HepG2 (cell line): Measurements from ENCODE around the gene GADD45GIP1. TPM values are rescaled to one million over a fixed set of nuclear protein-coding genes. Genes with fewer than 3 reads are reported as not detected.

Source experiments
- AGO2 ChIP-seq: fragments of 200-400 bp; formaldehyde crosslinking; optimal IDR thresholded peaks from 2 replicates; pipeline ENCODE3; 2017; ENCODE audit warnings: mild to moderate bottlenecking, low read depth, low read length, moderate library complexity
- CENPT ChIP-seq: sonication (generic); formaldehyde crosslinking; IDR thresholded peaks from 2 replicates; pipeline ENCODE4 v1.8.0; 2022; ENCODE audit warnings: low read depth, mild to moderate bottlenecking, moderate library complexity, missing genetic modification reagents
- HDAC1 ChIP-seq: sonication (generic); formaldehyde crosslinking; IDR thresholded peaks from 2 replicates; pipeline ENCODE4 v1.5.1; 2020; ENCODE audit warnings: mild to moderate bottlenecking, missing genetic modification reagents
- PHF8 ChIP-seq: sonication (generic); formaldehyde crosslinking; IDR thresholded peaks from 2 replicates; pipeline ENCODE4 v1.5.0; 2020; ENCODE audit warnings: missing genetic modification reagents
- RBM39 ChIP-seq: fragments of 200-400 bp; formaldehyde crosslinking; IDR thresholded peaks from one replicate; pipeline ENCODE4 v1.6.1; 2018; ENCODE audit warnings: antibody characterized with exemption, mild to moderate bottlenecking, low read depth, low read length; ENCODE audit not compliant: poor library complexity, severe bottlenecking
- ZBTB10 ChIP-seq: sonication (generic); formaldehyde crosslinking; IDR thresholded peaks from 2 replicates; pipeline ENCODE4 v1.4.0; 2020; ENCODE audit warnings: missing genetic modification reagents, borderline replicate concordance
- ZNF263 ChIP-seq: sonication (generic); formaldehyde crosslinking; IDR thresholded peaks from 2 replicates; pipeline ENCODE4 v1.4.0; 2020; ENCODE audit warnings: missing genetic modification reagents
- ZNF407 ChIP-seq: sonication (generic); formaldehyde crosslinking; IDR thresholded peaks from one replicate; pipeline ENCODE4 v1.5.1; 2020; ENCODE audit warnings: mild to moderate bottlenecking, missing genetic modification reagents; ENCODE audit errors: not compliant biosample characterization
- ZNF784 ChIP-seq: sonication (generic); formaldehyde crosslinking; IDR thresholded peaks from 2 replicates; pipeline ENCODE4 v1.5.1; 2020; ENCODE audit warnings: missing genetic modification reagents, mild to moderate bottlenecking, borderline replicate concordance
- ZNF790 ChIP-seq: sonication (generic); formaldehyde crosslinking; IDR thresholded peaks from 2 replicates; pipeline ENCODE4 v1.8.0; 2022; ENCODE audit warnings: missing genetic modification reagents, mild to moderate bottlenecking, borderline replicate concordance
- ZSCAN31 ChIP-seq: sonication (generic); formaldehyde crosslinking; IDR thresholded peaks from 2 replicates; pipeline ENCODE4 v1.5.0; 2020; ENCODE audit warnings: low read depth, mild to moderate bottlenecking, missing genetic modification reagents
- polyA plus RNA-seq, 8 experiments: library from polyadenylated mRNA; depleted of rRNA in 3 of 8; stranded (reverse) in 7 of 8; unstranded in 1 of 8; fragments of >200 nt; fragmentation: Illumina TruSeq in 4 of 8; extraction: Trizol in 4 of 8; gene quantifications; 2 replicates each; pipeline versions ENCODE4 v1.2.1 to v1.2.3, GENCODE V29; 2011 to 2016; ENCODE audit warnings: low read depth in 4 of 8, missing spikeins in 1 of 8, mixed read lengths in 1 of 8; ENCODE audit not compliant: insufficient read depth in 1 of 8
- total RNA-seq, 5 experiments: library from RNA; depleted of rRNA; stranded (reverse); fragments of >200 nt; fragmentation: Illumina TruSeq; extraction: Trizol; gene quantifications; 2 replicates each; pipeline ENCODE4 v1.2.3, GENCODE V29; 2016; ENCODE audit warnings: low read depth in 1 of 5
- TF ChIP-seq, protein P1 (sequence below): sonication (generic); formaldehyde crosslinking; IDR thresholded peaks from 2 replicates; pipeline ENCODE4 v1.5.0; 2020; ENCODE audit warnings: missing genetic modification reagents

The GADD45GIP1 gene
- total and polyA plus RNA-seq, 2 of the 13 experiments (the other 11 are each of a cell fraction or from before 2014, with no cell fraction given) = 24.6 to 30.7 TPM

DNA sequence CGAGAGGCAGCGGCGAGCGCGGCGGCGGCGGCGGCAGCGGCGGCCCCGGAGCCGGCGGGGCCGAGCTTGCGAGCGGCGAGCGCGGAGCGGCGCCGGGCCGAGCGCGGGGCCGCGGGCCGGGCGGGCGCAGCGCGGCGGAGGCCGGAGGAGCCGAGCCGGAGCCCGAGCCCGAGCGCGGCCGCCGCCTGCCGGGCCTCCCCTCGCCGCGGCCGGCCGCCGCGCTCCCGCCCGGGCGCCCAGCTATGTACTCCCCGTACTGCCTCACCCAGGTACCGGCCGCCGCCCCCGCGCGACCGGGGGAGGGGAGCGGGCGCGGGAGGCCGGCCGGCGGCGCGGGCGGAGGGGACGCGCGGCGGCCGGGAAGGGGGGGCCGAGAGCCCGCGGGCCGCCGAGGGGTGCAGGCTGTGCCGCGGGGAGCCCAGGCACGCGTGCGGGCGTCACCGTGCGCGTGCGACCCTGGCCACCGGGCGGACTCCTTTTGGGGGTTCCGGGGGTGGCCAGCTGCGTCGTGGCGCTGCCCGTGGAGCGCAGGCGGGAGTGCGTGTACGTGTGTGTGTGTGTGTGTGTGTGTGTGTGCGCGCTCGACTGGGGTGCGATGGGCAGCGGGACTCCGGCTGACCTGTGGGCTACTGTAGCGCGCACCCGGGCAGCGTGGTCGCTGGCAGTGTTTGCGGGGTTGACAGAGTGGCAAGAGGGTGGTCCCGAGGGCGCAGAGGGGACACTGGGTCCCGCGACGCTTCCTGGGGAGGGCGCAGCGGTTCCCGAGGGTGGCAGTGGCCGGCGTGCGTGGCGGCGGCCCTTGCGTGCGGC lies 38.8 kb upstream of the GADD45GIP1 start (continued):
- no peak for TF ChIP-seq ZNF407
- peak; percentile 50; the same call in 1 of the 2 replicates for TF ChIP-seq ZBTB10 (CRISPR knock-in tag)
- peak; percentile 66 for TF ChIP-seq PHF8 (CRISPR knock-in tag)
- TF ChIP-seq, protein P1, sequence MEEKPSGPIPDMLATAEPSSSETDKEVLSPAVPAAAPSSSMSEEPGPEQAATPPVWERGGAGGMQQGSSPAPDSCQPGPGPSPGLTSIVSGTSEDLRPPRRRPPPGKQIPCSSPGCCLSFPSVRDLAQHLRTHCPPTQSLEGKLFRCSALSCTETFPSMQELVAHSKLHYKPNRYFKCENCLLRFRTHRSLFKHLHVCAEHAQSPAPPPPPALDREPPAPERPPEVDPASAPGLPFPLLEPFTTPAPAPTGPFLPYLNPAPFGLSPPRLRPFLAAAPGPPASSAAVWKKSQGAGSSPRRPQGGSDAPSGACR (CRISPR knock-in tag) = peak; percentile 25; the same call in 1 of the 2 replicates
- 0 out of 2 replicates have a peak, but pooled peaks have one; percentile 14 for TF ChIP-seq HDAC1 (CRISPR knock-in tag)
- TF ChIP-seq AGO2 = peak; percentile 67
- TF ChIP-seq CENPT (CRISPR knock-in tag) = peak; percentile 27; the same call in 1 of the 2 replicates
- TF ChIP-seq RBM39 = peak; percentile 81
- 0 out of 2 replicates have a peak, but pooled peaks have one; percentile 52 for TF ChIP-seq ZNF790
- peak; percentile 56; the same call in 1 of the 2 replicates for TF ChIP-seq ZNF784
- 0 out of 2 replicates have a peak, but pooled peaks have one; percentile 37 for TF ChIP-seq ZNF263 (CRISPR knock-in tag)
- 0 out of 2 replicates have a peak, but pooled peaks have one; percentile 4 for TF ChIP-seq ZSCAN31
